ENCODE results near the gene RPL9. TPM values are rescaled to one million over a fixed set of nuclear protein-coding genes. Genes with fewer than 3 reads are reported as not detected.

Gene RPL9
- total and polyA plus RNA-seq, 2 of the 13 experiments (the other 11 are each of a cell fraction or from before 2014, with no cell fraction given) = 993 to 2,148 TPM

- no peak for DNase-seq (ENCODE audit: low spot score)
- Histone ChIP-seq H3K36me3 (replicated peaks in 1 of 2; ENCODE audit: control insufficient read depth in 1 of 2, insufficient read depth in 2 of 2, low read length in 2 of 2) (peaks cover 11 to 46% of the 10 kb centered on the region in 2 experiments; a peak in 4 of 5 replicates), H3K79me2 (ENCODE audit: insufficient read depth, low read length) (no peaks in the 10 kb centered on the region), H3K9ac (ENCODE audit: insufficient read depth, low read depth, low read length) (no peak overlapping the region), H3K9me3 (ENCODE audit: low read length) (no peaks in the 10 kb centered on the region), H3K4me1 (ENCODE audit: insufficient read depth, low read length) (no peaks in the 10 kb centered on the region), H2AFZ (ENCODE audit: low read length) (no peak overlapping the region), H3K4me3 (replicated peaks in 1 of 3; ENCODE audit: insufficient read depth in 1 of 3, low read depth in 2 of 3, low read length in 3 of 3) (no peak overlapping the region), H3K27me3 (ENCODE audit: control insufficient read depth in 1 of 2, insufficient read depth in 2 of 2, low read length in 2 of 2) (no peaks in the 10 kb centered on the region), H3K27ac (ENCODE audit: extremely low read length, insufficient read depth, low read length) (no peak overlapping the region), H4K20me1 (ENCODE audit: insufficient read depth, low read length) (no peaks in the 10 kb centered on the region), H3K4me2 (ENCODE audit: low read depth, low read length) (no peak overlapping the region)
- in situ Hi-C loops (cut with HindIII; ENCODE audit: extremely low pct_ligation_motif_present, low pct_unique_long_range_greater_than_20kb) = no loop called here
- POLR2A ChIA-PET = interaction anchor here (0.7 kb wide), 1 partner anchor 24 kb away, joined by 6 read pairs; no protein-coding TSS in a partner anchor
- WGBS (ENCODE audit: low lambda C conversion rate) = 98% methylated on average over 4 of the region's 4 CpGs
- TF ChIP-seq TRIM24 (CRISPR knock-in tag; IDR thresholded peaks at IDR 0.05) (no peak), RXRA (CRISPR knock-in tag; IDR thresholded peaks at IDR 0.05) (no peak), ZNF704 (CRISPR knock-in tag; IDR thresholded peaks at IDR 0.05; ENCODE audit: borderline replicate concordance) (no peak), SP4 (CRISPR knock-in tag; IDR thresholded peaks at IDR 0.05) (no peak), HOXA9 (CRISPR knock-in tag; IDR thresholded peaks at IDR 0.05; ENCODE audit: borderline replicate concordance) (no peak), GZF1 (CRISPR knock-in tag; IDR thresholded peaks at IDR 0.05) (no peak), NAIF1 (CRISPR knock-in tag; IDR thresholded peaks at IDR 0.05; ENCODE audit: borderline replicate concordance) (no peak), ZFP90 (CRISPR knock-in tag; IDR thresholded peaks at IDR 0.05; ENCODE audit: borderline replicate concordance) (no peak), SIX1 (CRISPR knock-in tag; IDR thresholded peaks at IDR 0.05; ENCODE audit: borderline replicate concordance) (no peak), ZNF770 (CRISPR knock-in tag; IDR thresholded peaks at IDR 0.05) (no peak), FOXO4 (CRISPR knock-in tag; conservative IDR thresholded peaks at IDR 0.05) (no peak), ZFAT (CRISPR knock-in tag; conservative IDR thresholded peaks at IDR 0.05) (no peak), PAF1 (CRISPR knock-in tag; IDR thresholded peaks at IDR 0.05) (no peak), ZNF484 (CRISPR knock-in tag; IDR thresholded peaks at IDR 0.05; ENCODE audit: borderline replicate concordance, low read depth) (no peak), RFX1 (IDR thresholded peaks at IDR 0.05) (no peak), YEATS2 (CRISPR knock-in tag; IDR thresholded peaks at IDR 0.05; ENCODE audit: borderline replicate concordance) (no peak), MAF1 (CRISPR knock-in tag; IDR thresholded peaks at IDR 0.05; ENCODE audit: borderline replicate concordance) (no peak), ZBTB2 (CRISPR knock-in tag; IDR thresholded peaks at IDR 0.05; ENCODE audit: low read depth) (no peak), SNRNP70 (IDR thresholded peaks at IDR 0.05; ENCODE audit: low read depth, low read length) (no peak)
- no peak for FAIRE-seq
- intact Hi-C loops (cut with micrococcal nuclease; ENCODE audit: unreplicated experiment) = no loop called here
- CTCF ChIA-PET (ENCODE audit: low intra/inter-chr PET ratio, low total read pairs) = no interaction called here
- ATAC-seq = no peak
- no TSS peak for BruUV-seq (replicated peaks)
Observed at GRCh38 chr4:39442998-39443397, 15.7 kb downstream of the RPL9 start.

Data from HepG2 (cell line).